Kidney (tissue), 22 donors: ENCODE data around the gene USP5. TPM values are rescaled to one million over a fixed set of nuclear protein-coding genes. Genes with fewer than 3 reads are reported as not detected.
A peak's percentile ranks its signal among the peaks of the same experiment; 100 is the strongest.

Experiments used
- DNase-seq, 5 donors: peaks; one replicate each; pipeline ENCODE4 v3.0.0-alpha.2; 2013 to 2020
- FAIRE-seq: peaks from 2 replicates; lab custom pipeline; 2012; peaks lifted over from hg19 to GRCh38; lab: Jason Lieb, UNC
- H3K27ac ChIP-seq, 2 donors: one replicate each; pipeline ENCODE4 v1.7.0; 2013; ENCODE audit warnings: low read depth in 2 of 2, low read length in 2 of 2, inconsistent platforms in 1 of 2
- H3K27me3 ChIP-seq: one replicate; pipeline ENCODE4 v1.7.1; 2013; ENCODE audit warnings: low read length, inconsistent platforms; ENCODE audit not compliant: control insufficient read depth, insufficient read depth
- H3K36me3 ChIP-seq, 3 donors: one replicate each; pipeline versions ENCODE4 v1.7.0 to v1.7.1; 2013; ENCODE audit warnings: low read length in 3 of 3, control low read depth in 1 of 3, inconsistent platforms in 1 of 3; ENCODE audit not compliant: insufficient read depth in 3 of 3, control insufficient read depth in 2 of 3
- H3K4me1 ChIP-seq, 3 donors: one replicate each; pipeline versions ENCODE4 v1.7.0 to v1.7.1; 2013; ENCODE audit warnings: low read length in 3 of 3, inconsistent platforms in 1 of 3, low read depth in 1 of 3; ENCODE audit not compliant: control insufficient read depth in 2 of 3, insufficient read depth in 2 of 3
- H3K4me3 ChIP-seq, 3 donors: one replicate each; pipeline versions ENCODE4 v1.7.0 to v1.8.1; 2013; ENCODE audit warnings: low read length in 3 of 3, control low read depth in 1 of 3, inconsistent platforms in 1 of 3
- H3K9ac ChIP-seq, 3 donors: one replicate each; pipeline versions ENCODE4 v1.7.0 to v1.7.1; 2013; ENCODE audit warnings: low read length in 3 of 3, control low read depth in 1 of 3, inconsistent platforms in 1 of 3
- H3K9me3 ChIP-seq, 3 donors: one replicate each; pipeline versions ENCODE4 v1.7.0 to v1.7.1; 2013; ENCODE audit warnings: low read length in 3 of 3, control low read depth in 1 of 3, inconsistent platforms in 1 of 3; ENCODE audit not compliant: control insufficient read depth in 2 of 3, insufficient read depth in 1 of 3
- CTCF ChIP-seq: IDR thresholded peaks from 3 replicates; pipeline ENCODE4 v1.5.1; 2012; ENCODE audit warnings: mild to moderate bottlenecking, moderate library complexity, borderline replicate concordance; ENCODE audit not compliant: insufficient read depth; ENCODE audit errors: extremely low read depth
- intact Hi-C: fragments of 100-400 bp; cut with DNase I; formaldehyde crosslinking; loops from one replicate; pipeline ENCODE4 v1.11.1; 2022
- long read RNA-seq, 10 donors: library from polyadenylated mRNA in 1 of 10; unstranded in 1 of 10; transcript quantifications; one replicate each; pipeline ENCODE4 v2.0.0 and lab custom pipeline, GENCODE V29; 2021 to 2026
- polyA plus RNA-seq: library from polyadenylated mRNA; stranded (reverse); fragments of 350-450 nt; fragmentation: Illumina TruSeq; extraction: RNeasy Lipid Tissue Mini Kit (QIAGEN cat#74804); gene quantifications from one replicate; pipeline ENCODE4 v1.2.3, GENCODE V29; 2014; ENCODE audit warnings: low read depth, low replicate concordance; ENCODE audit not compliant: insufficient read depth
- total RNA-seq: library from RNA; stranded (reverse); fragmentation: NEBNext Ultra II Directional; extraction: Animal tissue kit (Norgen Biotek cat#: 25700); gene quantifications from one replicate; pipeline ENCODE4 v1.2.1, GENCODE V29; 2021
- donor health status: control.
- donor health status: control.
- donor health status: control.
- donor health status: control.
- donor health status: control.
- donor health status: DM: yes; HTN: yes; CAD: no.
- donor health status: Normal renal cell carcinoma (clear cell type).

Gene USP5
- total RNA-seq: 75.5 TPM
- 52.3 TPM for polyA plus RNA-seq
- long read RNA-seq, donor 1, transcript USP5-202 (20 exons, 3,083 nt): major isoform, 9 of 27 reads
- long read RNA-seq, donor 1, partial matches to known transcripts: 18 of 27 reads
- long read RNA-seq, donor 1, other reads (novel, unspliced or antisense): 0 of 27 reads
- long read RNA-seq, donor 2, partial matches to known transcripts: 7 of 10 reads
- long read RNA-seq, donor 2, other reads (novel, unspliced or antisense): 0 of 10 reads
- long read RNA-seq, donor 3, partial matches to known transcripts: 7 of 8 reads
- long read RNA-seq, donor 3, other reads (novel, unspliced or antisense): 0 of 8 reads
- long read RNA-seq, donor 4, partial matches to known transcripts: 8 of 11 reads
- long read RNA-seq, donor 4, other reads (novel, unspliced or antisense): 0 of 11 reads
- long read RNA-seq, donor 5: 0 reads
- long read RNA-seq, donor 6: 0 reads
- long read RNA-seq, donor 7, transcript USP5-202 (20 exons, 3,083 nt): major isoform, 78 of 126 reads
- long read RNA-seq, donor 7, transcript USP5-201 (20 exons, 3,181 nt): minor isoform, 6 of 126 reads
- long read RNA-seq, donor 7, partial matches to known transcripts: 28 of 126 reads
- long read RNA-seq, donor 7, other reads (novel, unspliced or antisense): 11 of 126 reads
- long read RNA-seq, donor 8, partial matches to known transcripts: 8 of 10 reads
- long read RNA-seq, donor 8, other reads (novel, unspliced or antisense): 0 of 10 reads
- long read RNA-seq, donor 9, partial matches to known transcripts: 13 of 15 reads
- long read RNA-seq, donor 9, other reads (novel, unspliced or antisense): 0 of 15 reads
- long read RNA-seq, donor 10, partial matches to known transcripts: 5 of 9 reads
- long read RNA-seq, donor 10, other reads (novel, unspliced or antisense): 0 of 9 reads

GRCh38 chr12:6851921-6852650 is at the start of gene USP5:
USP5 (plus strand) TSS chr12:6852150; CDS start chr12:6852180, 30 bp downstream.
- Histone ChIP-seq H3K36me3 (peaks cover 3 to 12% (median 7%) of the 10 kb centered on the region in 3 donors), H3K9me3 (no peaks in the 10 kb centered on the region), H3K4me3 (peak within 1 kb of the TSS; percentile 92 to 99 (median 99)), H3K27me3 (no peaks in the 10 kb centered on the region), H3K9ac (peak within 1 kb of the TSS; percentile 66 to 98 (median 87)), H3K27ac (peak within 1 kb of the TSS; percentile 92), H3K4me1 (peaks cover 0 to 11% (median 6%) of the 10 kb centered on the region in 3 donors)
- TF ChIP-seq CTCF: no peak
- intact Hi-C loops: no loop called here
- DNase-seq: peak; percentile 99 to 100 (median 100)
- peak; percentile 92 for FAIRE-seq

GRCh38 chr12:6807170-6807569 is 44.8 kb upstream of the USP5 start:
- no peaks in the 10 kb centered on the region for H3K36me3 ChIP-seq
- intact Hi-C loops: no loop called here
- no peaks in the 10 kb centered on the region for H3K9me3 ChIP-seq
- no peak overlapping the region for H3K9ac ChIP-seq
- no peaks in the 10 kb centered on the region for H3K4me1 ChIP-seq
- FAIRE-seq (no peak), DNase-seq (no peak)
- H3K27me3 ChIP-seq: no peaks in the 10 kb centered on the region
- H3K27ac ChIP-seq: no peak overlapping the region
- no peak for TF ChIP-seq CTCF
- H3K4me3 ChIP-seq: no peak overlapping the region

- TF ChIP-seq CTCF: no peak
- Histone ChIP-seq H3K9me3 (no peaks in the 10 kb centered on the region), H3K27ac (no peak overlapping the region), H3K36me3 (no peaks in the 10 kb centered on the region), H3K4me1 (no peaks in the 10 kb centered on the region), H3K27me3 (no peaks in the 10 kb centered on the region), H3K9ac (no peak overlapping the region), H3K4me3 (no peak overlapping the region)
- intact Hi-C loops: no loop called here
- FAIRE-seq (no peak), DNase-seq (no peak)
These were observed 42.9 kb upstream of the USP5 start for GRCh38 chr12:6809056-6809455.
